ENCODE measurements around the gene PARD3. TPM values are rescaled to one million over a fixed set of nuclear protein-coding genes. Genes with fewer than 3 reads are reported as not detected.

PARD3 gene
- total RNA-seq, 2 experiments from 2014 or later, result 0.53 to 0.71 TPM

DNA sequence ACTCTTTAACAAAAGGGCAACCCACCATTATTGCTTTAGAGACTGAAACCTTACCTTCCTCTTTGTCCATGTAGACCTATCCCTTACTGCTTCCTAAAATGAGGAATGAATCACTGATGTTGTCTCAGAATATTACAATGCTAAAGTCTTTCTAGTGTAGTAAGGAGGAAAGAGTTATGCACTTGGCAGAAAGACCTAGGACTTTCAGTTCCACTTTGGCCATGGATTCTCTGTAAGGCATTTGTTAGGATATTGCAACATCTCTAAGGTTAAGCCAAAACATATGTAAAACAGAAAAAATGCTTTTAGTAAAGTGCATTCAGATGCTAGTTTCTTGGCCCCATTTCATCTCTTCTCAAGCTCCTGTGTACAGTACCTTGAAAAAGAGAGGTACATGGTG lies 230.9 kb downstream of the PARD3 start:
- no peak overlapping the region for H3K4me3 Mint-ChIP-seq
- CTCF ChIA-PET, result no interaction called here
- ATAC-seq (ENCODE audit: poor library complexity) (no peak), DNase-seq (peak in 1 of 14 experiments; percentile 1)
- no peak overlapping the region for H3K27ac ChIP-seq (ENCODE audit: low read depth in 1 of 2, low read length in 2 of 2)
- H3K27me3 Mint-ChIP-seq, result peaks cover 3% of the 10 kb centered on the region
- H3K9me3 ChIP-seq (ENCODE audit: control insufficient read depth in 1 of 2, insufficient read depth in 1 of 2, low read length in 2 of 2), result no peaks in the 10 kb centered on the region
- no peaks in the 10 kb centered on the region for H3K4me1 Mint-ChIP-seq (ENCODE audit: low read depth)
- no peaks in the 10 kb centered on the region for H3K36me3 ChIP-seq (ENCODE audit: insufficient read depth, low read length)
- TF ChIP-seq, protein P1, sequence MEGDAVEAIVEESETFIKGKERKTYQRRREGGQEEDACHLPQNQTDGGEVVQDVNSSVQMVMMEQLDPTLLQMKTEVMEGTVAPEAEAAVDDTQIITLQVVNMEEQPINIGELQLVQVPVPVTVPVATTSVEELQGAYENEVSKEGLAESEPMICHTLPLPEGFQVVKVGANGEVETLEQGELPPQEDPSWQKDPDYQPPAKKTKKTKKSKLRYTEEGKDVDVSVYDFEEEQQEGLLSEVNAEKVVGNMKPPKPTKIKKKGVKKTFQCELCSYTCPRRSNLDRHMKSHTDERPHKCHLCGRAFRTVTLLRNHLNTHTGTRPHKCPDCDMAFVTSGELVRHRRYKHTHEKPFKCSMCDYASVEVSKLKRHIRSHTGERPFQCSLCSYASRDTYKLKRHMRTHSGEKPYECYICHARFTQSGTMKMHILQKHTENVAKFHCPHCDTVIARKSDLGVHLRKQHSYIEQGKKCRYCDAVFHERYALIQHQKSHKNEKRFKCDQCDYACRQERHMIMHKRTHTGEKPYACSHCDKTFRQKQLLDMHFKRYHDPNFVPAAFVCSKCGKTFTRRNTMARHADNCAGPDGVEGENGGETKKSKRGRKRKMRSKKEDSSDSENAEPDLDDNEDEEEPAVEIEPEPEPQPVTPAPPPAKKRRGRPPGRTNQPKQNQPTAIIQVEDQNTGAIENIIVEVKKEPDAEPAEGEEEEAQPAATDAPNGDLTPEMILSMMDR (IDR thresholded peaks at IDR 0.05), result no peak
- H3K4me3 ChIP-seq (ENCODE audit: low read length), result no peak overlapping the region
- intact Hi-C loops (cut with DNase I, micrococcal nuclease), result no loop called here
- H3K27me3 ChIP-seq (ENCODE audit: control insufficient read depth in 1 of 2, insufficient read depth in 2 of 2, low read length in 2 of 2), result no peaks in the 10 kb centered on the region
- H3K27ac Mint-ChIP-seq, result no peak overlapping the region
- no peaks in the 10 kb centered on the region for H3K4me1 ChIP-seq (ENCODE audit: insufficient read depth, low read length)
- POLR2A ChIA-PET, result no interaction called here
- no peaks in the 10 kb centered on the region for H3K36me3 Mint-ChIP-seq (ENCODE audit: low read depth)
- H3K9me3 Mint-ChIP-seq, result no peaks in the 10 kb centered on the region

DNA sequence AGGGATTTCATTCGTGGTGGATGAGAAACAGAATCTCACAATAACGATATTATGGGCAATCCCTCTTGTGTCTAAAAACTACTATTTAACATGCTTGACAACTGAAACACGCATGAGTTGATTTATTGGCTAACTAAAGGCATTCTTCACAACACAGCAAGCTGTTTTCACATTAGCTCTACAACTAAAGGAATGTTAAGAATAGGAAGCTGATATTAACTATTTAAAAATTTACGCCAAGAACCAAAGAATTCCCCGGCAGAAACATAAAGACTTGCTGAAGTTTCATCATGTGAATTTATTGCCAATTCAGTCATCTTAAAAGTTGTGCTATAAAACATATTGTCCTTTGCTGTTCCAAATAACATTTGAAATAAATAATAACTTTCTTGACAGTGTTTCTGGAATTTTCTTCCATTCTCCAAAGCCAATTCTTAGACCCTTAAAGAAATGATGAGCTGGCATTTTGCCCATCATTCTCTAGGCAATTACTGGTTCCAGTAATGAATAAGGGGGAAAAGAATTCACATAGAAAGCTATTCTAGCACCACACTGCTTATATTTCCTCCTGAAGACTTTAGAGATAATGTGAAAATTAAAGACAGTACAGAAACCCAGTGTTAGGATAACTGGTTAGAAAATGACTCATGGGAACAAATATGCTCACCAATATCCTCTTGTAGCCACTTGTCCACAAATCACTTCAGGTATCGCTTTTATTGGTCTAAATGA lies 233.1 kb downstream of the PARD3 start:
- H3K36me3 Mint-ChIP-seq (ENCODE audit: low read depth), result no peaks in the 10 kb centered on the region
- ChIA-PET CTCF (no interaction called here), POLR2A (no interaction called here)
- no peak overlapping the region for H3K4me3 Mint-ChIP-seq
- no peak overlapping the region for H3K27ac Mint-ChIP-seq
- Histone ChIP-seq H3K9me3 (ENCODE audit: control insufficient read depth in 1 of 2, insufficient read depth in 1 of 2, low read length in 2 of 2) (no peaks in the 10 kb centered on the region), H3K36me3 (ENCODE audit: insufficient read depth, low read length) (no peaks in the 10 kb centered on the region), H3K4me3 (ENCODE audit: low read length) (no peak overlapping the region), H3K4me1 (ENCODE audit: insufficient read depth, low read length) (no peaks in the 10 kb centered on the region), H3K27me3 (ENCODE audit: control insufficient read depth in 1 of 2, insufficient read depth in 2 of 2, low read length in 2 of 2) (no peaks in the 10 kb centered on the region), H3K27ac (ENCODE audit: low read depth in 1 of 2, low read length in 2 of 2) (no peak overlapping the region)
- no peak for DNase-seq
- intact Hi-C loops (cut with DNase I, micrococcal nuclease), result no loop called here
- TF ChIP-seq, protein P1 (IDR thresholded peaks at IDR 0.05), result no peak
- H3K9me3 Mint-ChIP-seq, result no peaks in the 10 kb centered on the region
- no peaks in the 10 kb centered on the region for H3K4me1 Mint-ChIP-seq (ENCODE audit: low read depth)
- no peak for ATAC-seq (ENCODE audit: poor library complexity)
- peaks cover 3% of the 10 kb centered on the region for H3K27me3 Mint-ChIP-seq

DNA sequence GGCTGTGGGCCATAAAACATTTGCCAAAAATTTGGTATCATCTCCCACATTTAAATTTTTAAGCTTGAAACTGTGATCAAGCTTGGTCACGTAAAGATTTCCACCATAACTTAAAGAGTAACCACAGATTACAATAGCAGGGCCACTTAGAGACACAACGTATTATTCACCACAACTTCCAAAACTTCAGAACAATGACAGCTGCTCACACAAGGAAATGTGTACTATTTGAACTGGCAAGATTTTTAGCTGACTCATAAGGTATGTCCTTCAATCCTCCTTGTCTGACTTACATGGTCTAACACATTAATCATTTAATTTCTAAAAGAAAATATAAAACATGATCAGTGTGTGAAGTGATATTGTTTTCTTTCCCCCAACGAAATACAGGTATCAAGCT lies 234.5 kb downstream of the PARD3 start:
- no peak for DNase-seq
- ChIA-PET POLR2A (no interaction called here), CTCF (no interaction called here)
- Histone ChIP-seq H3K27ac (ENCODE audit: low read depth in 1 of 2, low read length in 2 of 2) (no peak overlapping the region), H3K9me3 (ENCODE audit: control insufficient read depth in 1 of 2, insufficient read depth in 1 of 2, low read length in 2 of 2) (no peaks in the 10 kb centered on the region), H3K27me3 (ENCODE audit: control insufficient read depth in 1 of 2, insufficient read depth in 2 of 2, low read length in 2 of 2) (no peaks in the 10 kb centered on the region), H3K4me1 (ENCODE audit: insufficient read depth, low read length) (no peaks in the 10 kb centered on the region), H3K4me3 (ENCODE audit: low read length) (no peak overlapping the region), H3K36me3 (ENCODE audit: insufficient read depth, low read length) (no peaks in the 10 kb centered on the region)
- no peak for ATAC-seq (ENCODE audit: poor library complexity)
- intact Hi-C loops (cut with DNase I, micrococcal nuclease), result no loop called here
- H3K36me3 Mint-ChIP-seq (ENCODE audit: low read depth), result no peaks in the 10 kb centered on the region
- no peak overlapping the region for H3K27ac Mint-ChIP-seq
- H3K9me3 Mint-ChIP-seq, result no peaks in the 10 kb centered on the region
- no peaks in the 10 kb centered on the region for H3K4me1 Mint-ChIP-seq (ENCODE audit: low read depth)
- TF ChIP-seq, protein P1 (IDR thresholded peaks at IDR 0.05), result no peak
- H3K4me3 Mint-ChIP-seq, result no peak overlapping the region
- no peaks in the 10 kb centered on the region for H3K27me3 Mint-ChIP-seq
